Vagina (tissue), 2 donors: ENCODE results near the gene UNK. TPM values are rescaled to one million over a fixed set of nuclear protein-coding genes. Genes with fewer than 3 reads are reported as not detected.

Experiments used
- DNase-seq, 2 donors: peaks; one replicate each; pipeline ENCODE4 v3.0.0-alpha.2; 2017; ENCODE audit errors: extremely low spot score in 2 of 2
- H3K27ac ChIP-seq: fragments of 200-600 bp; sonication (generic); one replicate; pipeline ENCODE4 v1.5.1; 2019
- H3K27me3 ChIP-seq: fragments of 200-600 bp; sonication (generic); one replicate; pipeline ENCODE4 v1.5.1; 2019
- H3K36me3 ChIP-seq, 2 donors: fragments of 200-600 bp; sonication (generic); one replicate each; pipeline ENCODE4 v1.5.1; 2017 to 2019
- H3K4me1 ChIP-seq: fragments of 200-600 bp; sonication (generic); one replicate; pipeline ENCODE4 v1.5.1; 2019
- H3K4me3 ChIP-seq, 2 donors: fragments of 200-600 bp; sonication (generic); 1 replicate in 1 of 2; 2 replicates in 1 of 2; pipeline ENCODE4 v1.5.1; 2016 to 2019
- H3K9me3 ChIP-seq: fragments of 200-600 bp; sonication (generic); one replicate; pipeline ENCODE4 v1.5.1; 2019
- POLR2A ChIP-seq, 2 donors: fragments of 450-650 bp; IDR thresholded peaks; one replicate each; pipeline ENCODE4 v1.6.1; 2017; ENCODE audit warnings: antibody characterized with exemption in 2 of 2, mild to moderate bottlenecking in 2 of 2, moderate library complexity in 2 of 2
- POLR2AphosphoS5 ChIP-seq, 2 donors: sonication (generic); formaldehyde crosslinking; IDR thresholded peaks; one replicate each; pipeline ENCODE4 v1.9.0; 2017; ENCODE audit warnings: antibody characterized with exemption in 2 of 2, mild to moderate bottlenecking in 2 of 2, low read depth in 1 of 2; ENCODE audit not compliant: insufficient read depth in 1 of 2
- intact Hi-C: fragments of 100-400 bp; cut with DNase I; formaldehyde crosslinking; loops from one replicate; pipeline ENCODE4 v1.15.1; 2023
- microRNA-seq: library from miRNA; unstranded; fragments of <30 nt; microRNA quantifications from one replicate; pipeline ENCODE4, GENCODE V29; 2017; ENCODE audit warnings: borderline number of aligned reads, borderline replicate concordance
- total RNA-seq: library from RNA; depleted of rRNA; stranded (reverse); fragments of >200 nt; gene quantifications from one replicate; pipeline ENCODE4 v1.2.3, GENCODE V29; 2016
- TF ChIP-seq, protein P1 (sequence below), 3 experiments: fragments of 450-650 bp in 2 of 3; fragments of 200-600 bp in 1 of 3; sonication (generic) in 1 of 3; IDR thresholded peaks; one replicate each; pipeline ENCODE4 v1.5.1; 2017 to 2019; ENCODE audit warnings: antibody characterized with exemption in 3 of 3, mild to moderate bottlenecking in 2 of 3, moderate library complexity in 2 of 3

Gene UNK
- total RNA-seq, 1 donor from 2014 or later = 35.1 TPM

DNA sequence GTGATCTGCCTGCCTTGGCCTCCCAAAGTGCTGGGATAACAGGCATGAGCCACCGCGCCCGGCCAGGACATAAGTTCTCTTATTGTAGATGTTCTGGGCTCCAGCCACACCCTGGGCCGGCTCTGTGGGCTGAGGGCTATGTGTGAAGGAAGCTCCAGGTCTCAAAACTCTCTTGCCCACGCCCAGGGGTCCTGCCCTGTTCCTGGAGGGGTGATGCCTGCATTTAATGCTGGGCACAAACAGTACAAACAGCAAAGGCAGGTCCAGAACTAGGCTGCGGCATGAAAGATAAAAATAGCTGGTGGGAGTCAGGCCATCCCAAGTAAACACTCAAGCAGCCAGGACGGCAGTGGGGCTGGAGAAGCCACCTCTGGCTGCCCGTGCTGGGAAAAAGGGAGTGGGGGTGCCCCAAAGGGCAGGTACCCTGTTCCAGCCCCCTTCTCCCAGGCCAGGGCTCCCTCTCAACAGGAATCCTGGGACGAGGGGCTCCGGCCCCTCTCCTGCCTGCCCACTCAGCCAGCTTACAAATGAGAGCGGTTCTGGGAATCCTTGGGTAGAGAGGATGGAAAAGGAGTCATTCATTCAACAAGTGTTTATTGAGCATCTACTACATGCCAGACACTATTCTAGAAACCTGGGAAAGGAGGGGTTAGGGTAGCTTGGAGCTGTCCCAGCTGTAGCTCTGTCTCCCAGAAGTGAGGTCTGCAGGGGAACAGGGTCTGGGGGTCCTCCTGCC lies 89.1 kb downstream of the UNK start:
- Histone ChIP-seq H3K9me3 (no peaks in the 10 kb centered on the region), H3K36me3 (peaks cover 0 to 22% of the 10 kb centered on the region in 2 donors), H3K27me3 (no peaks in the 10 kb centered on the region), H3K4me1 (peaks cover 74% of the 10 kb centered on the region), H3K27ac (peak overlapping the region; percentile 99), H3K4me3 (no peak overlapping the region)
- TF ChIP-seq POLR2A (IDR thresholded peaks at IDR 0.05) (no peak), POLR2AphosphoS5 (IDR thresholded peaks at IDR 0.05; ENCODE audit: insufficient read depth in 1 of 2, low read depth in 1 of 2) (peak in 1 of 2 donors; percentile 9)
- TF ChIP-seq, protein P1, sequence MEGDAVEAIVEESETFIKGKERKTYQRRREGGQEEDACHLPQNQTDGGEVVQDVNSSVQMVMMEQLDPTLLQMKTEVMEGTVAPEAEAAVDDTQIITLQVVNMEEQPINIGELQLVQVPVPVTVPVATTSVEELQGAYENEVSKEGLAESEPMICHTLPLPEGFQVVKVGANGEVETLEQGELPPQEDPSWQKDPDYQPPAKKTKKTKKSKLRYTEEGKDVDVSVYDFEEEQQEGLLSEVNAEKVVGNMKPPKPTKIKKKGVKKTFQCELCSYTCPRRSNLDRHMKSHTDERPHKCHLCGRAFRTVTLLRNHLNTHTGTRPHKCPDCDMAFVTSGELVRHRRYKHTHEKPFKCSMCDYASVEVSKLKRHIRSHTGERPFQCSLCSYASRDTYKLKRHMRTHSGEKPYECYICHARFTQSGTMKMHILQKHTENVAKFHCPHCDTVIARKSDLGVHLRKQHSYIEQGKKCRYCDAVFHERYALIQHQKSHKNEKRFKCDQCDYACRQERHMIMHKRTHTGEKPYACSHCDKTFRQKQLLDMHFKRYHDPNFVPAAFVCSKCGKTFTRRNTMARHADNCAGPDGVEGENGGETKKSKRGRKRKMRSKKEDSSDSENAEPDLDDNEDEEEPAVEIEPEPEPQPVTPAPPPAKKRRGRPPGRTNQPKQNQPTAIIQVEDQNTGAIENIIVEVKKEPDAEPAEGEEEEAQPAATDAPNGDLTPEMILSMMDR (IDR thresholded peaks at IDR 0.05) = no peak
- no peak for DNase-seq
- intact Hi-C loops = loop anchor here (10.0 kb wide), 1 partner anchor 109 kb away; the partner anchor contains the start of gene GALK1

DNA sequence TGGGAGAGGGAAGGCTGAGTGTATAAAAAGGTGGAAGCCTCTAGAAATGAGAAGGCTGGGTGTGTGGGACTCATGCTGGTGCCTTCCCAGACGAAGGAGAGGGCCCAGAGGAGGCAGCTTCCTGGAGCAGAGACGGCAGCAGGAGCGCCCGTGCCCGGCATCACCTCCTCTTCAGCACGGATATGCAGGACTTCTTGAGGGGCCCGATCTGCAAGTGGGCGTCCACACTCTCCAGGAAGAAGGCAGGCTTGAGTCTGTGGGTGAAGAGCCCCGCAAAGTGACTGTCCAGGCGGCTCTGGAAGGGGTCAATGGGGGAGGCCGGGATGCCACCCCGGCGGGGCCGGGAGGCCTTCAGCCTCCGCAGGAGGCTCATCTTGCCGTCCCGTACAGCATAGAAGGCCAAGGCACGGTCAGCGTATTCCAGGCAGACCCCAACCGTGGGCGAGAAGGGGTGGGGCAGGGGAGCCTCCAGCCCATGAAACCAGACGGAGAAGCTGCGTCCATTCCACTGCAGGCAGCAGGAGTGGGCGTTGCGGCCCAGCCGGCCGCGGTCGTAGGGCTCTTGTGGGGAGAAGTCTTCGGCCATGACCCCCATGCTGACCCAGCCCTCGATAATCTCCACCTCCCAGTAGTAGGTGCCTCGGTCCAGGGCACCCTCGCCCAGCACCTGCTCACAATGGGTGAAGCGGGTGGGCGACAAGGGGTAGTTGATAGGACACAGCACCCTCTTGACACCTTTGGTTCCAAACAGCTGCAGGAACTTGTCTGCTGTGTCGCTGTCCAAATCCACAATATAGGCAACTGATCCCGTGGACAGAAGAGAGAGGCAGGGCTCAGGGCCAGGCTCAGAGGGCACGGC lies 89.9 kb downstream of the UNK start:
- TF ChIP-seq, protein P1 (IDR thresholded peaks at IDR 0.05) = no peak
- TF ChIP-seq POLR2A (IDR thresholded peaks at IDR 0.05) (no peak), POLR2AphosphoS5 (IDR thresholded peaks at IDR 0.05; ENCODE audit: insufficient read depth in 1 of 2, low read depth in 1 of 2) (no peak)
- DNase-seq = no peak
- peaks cover 0 to 22% of the 10 kb centered on the region in 2 donors for H3K36me3 ChIP-seq

More for the DNA sequence above, 89.9 kb downstream of the UNK start:
- H3K4me3 ChIP-seq = no peak overlapping the region
- H3K27ac ChIP-seq = peak overlapping the region; percentile 99
- no peaks in the 10 kb centered on the region for H3K9me3 ChIP-seq
- intact Hi-C loops = loop anchor here (10.0 kb wide), 1 partner anchor 110 kb away; the partner anchor contains the start of gene GALK1
- no peaks in the 10 kb centered on the region for H3K27me3 ChIP-seq
- H3K4me1 ChIP-seq = peaks cover 66% of the 10 kb centered on the region

Small RNAs within 50 kb of the gene (microRNA-seq; reads per million reads assigned to microRNA genes)
- gene MIR4738 = 1.4 reads per million

Other genes starting within 250 kb of the UNK start
- gene MYO15B, start 197.0 kb upstream of the UNK start, total RNA-seq = 160 TPM
- 2.2 TPM for gene SMIM5, start 151.4 kb upstream of the UNK start, total RNA-seq
- gene RECQL5, start 117.7 kb upstream of the UNK start, total RNA-seq = 44.0 TPM
- 79.1 TPM for gene SAP30BP, start 117.5 kb upstream of the UNK start, total RNA-seq
- 169 TPM for gene ITGB4, start 63.3 kb upstream of the UNK start, total RNA-seq
- gene GALK1, start 19.6 kb upstream of the UNK start, total RNA-seq = 18.4 TPM
- gene UNC13D, start 59.6 kb downstream of the UNK start, total RNA-seq = 32.7 TPM
- 54.3 TPM for gene WBP2, start 70.5 kb downstream of the UNK start, total RNA-seq
- 63.3 TPM for gene TRIM47, start 93.8 kb downstream of the UNK start, total RNA-seq
- 59.9 TPM for gene TRIM65, start 112.1 kb downstream of the UNK start, total RNA-seq
- gene MRPL38, start 120.1 kb downstream of the UNK start, total RNA-seq = 67.8 TPM
- 13.0 TPM for gene FBF1, start 156.2 kb downstream of the UNK start, total RNA-seq
- 50.6 TPM for gene ACOX1, start 194.4 kb downstream of the UNK start, total RNA-seq
- gene TEN1, start 194.4 kb downstream of the UNK start, total RNA-seq = 10.3 TPM
- gene CDK3, start 216.0 kb downstream of the UNK start, total RNA-seq = 3.2 TPM
- gene EVPL, start 242.5 kb downstream of the UNK start, total RNA-seq = 115 TPM